DOHH2 (cell line): Measurements from ENCODE around the gene CPED1.

ENCODE experiments used
- H3F3A ChIP-seq: fragments of 200-600 bp; sonication (generic), shearing (Covaris generic); 2 replicates; pipeline ENCODE4 v1.6.0; 2016; ENCODE audit warnings: antibody characterized with exemption, mild to moderate bottlenecking; ENCODE audit not compliant: control insufficient read depth, insufficient read depth
- H3K27ac ChIP-seq: fragments of 200-600 bp; sonication (generic); 2 replicates; pipeline ENCODE4 v1.5.1; 2014; ENCODE audit warnings: low read depth, mild to moderate bottlenecking, low read length, moderate library complexity
- H3K27me3 ChIP-seq: fragments of 200-600 bp; sonication (generic); 2 replicates; pipeline ENCODE4 v1.6.1; 2014; ENCODE audit warnings: mild to moderate bottlenecking, low read length, mixed read lengths; ENCODE audit not compliant: control insufficient read depth
- H3K36me3 ChIP-seq: fragments of 200-600 bp; sonication (generic); 2 replicates; pipeline ENCODE4 v1.6.1; 2014; ENCODE audit warnings: mild to moderate bottlenecking, low read length, moderate library complexity, mixed read lengths; ENCODE audit not compliant: control insufficient read depth
- H3K4me1 ChIP-seq: fragments of 200-600 bp; sonication (generic); 2 replicates; pipeline ENCODE4 v1.6.1; 2014; ENCODE audit warnings: mild to moderate bottlenecking, low read length, mixed read lengths; ENCODE audit not compliant: control insufficient read depth
- H3K4me2 ChIP-seq: fragments of 200-600 bp; sonication (generic); 2 replicates; pipeline ENCODE4 v1.6.0; 2014; ENCODE audit warnings: mild to moderate bottlenecking, low read length, moderate library complexity
- H3K4me3 ChIP-seq: fragments of 200-600 bp; sonication (generic); 2 replicates; pipeline ENCODE4 v1.5.1; 2014; ENCODE audit warnings: mild to moderate bottlenecking, low read length, mixed read lengths
- H3K79me2 ChIP-seq: fragments of 200-600 bp; sonication (generic); 2 replicates; pipeline ENCODE4 v1.6.1; 2014; ENCODE audit warnings: mild to moderate bottlenecking, low read length, mixed read lengths; ENCODE audit not compliant: control insufficient read depth
- H3K9me2 ChIP-seq: fragments of 200-600 bp; sonication (generic); replicated peaks from 2 replicates; pipeline ENCODE4 v1.6.1; 2014; ENCODE audit warnings: mild to moderate bottlenecking, low read length, mixed read lengths; ENCODE audit not compliant: control insufficient read depth
- H3K9me3 ChIP-seq: fragments of 200-600 bp; sonication (generic); 2 replicates; pipeline ENCODE4 v1.6.1; 2014; ENCODE audit warnings: antibody characterized with exemption, low read length, mixed read lengths; ENCODE audit not compliant: control insufficient read depth, insufficient read depth
- H4K20me1 ChIP-seq: fragments of 200-600 bp; sonication (generic); 2 replicates; pipeline ENCODE4 v1.6.0; 2014; ENCODE audit warnings: low read depth, mild to moderate bottlenecking, antibody characterized with exemption, low read length, moderate library complexity; ENCODE audit not compliant: control insufficient read depth, insufficient read depth
- CTCF ChIP-seq: fragments of 200-600 bp; sonication (generic); IDR thresholded peaks from one replicate; pipeline ENCODE4 v1.5.1; 2014; ENCODE audit warnings: antibody characterized with exemption, mild to moderate bottlenecking, low read depth, low read length; ENCODE audit not compliant: poor library complexity, severe bottlenecking
- EZH2phosphoT487 ChIP-seq: fragments of 200-600 bp; sonication (generic); IDR thresholded peaks from 2 replicates; pipeline ENCODE4 v1.6.1; 2017; ENCODE audit warnings: borderline replicate concordance, mild to moderate bottlenecking, antibody characterized with exemption, low read length, moderate library complexity, mixed read lengths

The CPED1 gene

GRCh38 chr7:121140790-121141189 is 152.3 kb downstream of the CPED1 start:
- no peaks in the 10 kb centered on the region for H3K36me3 ChIP-seq
- no peaks in the 10 kb centered on the region for H4K20me1 ChIP-seq
- H3K4me2 ChIP-seq: no peak overlapping the region
- H3K9me3 ChIP-seq: no peaks in the 10 kb centered on the region
- H3F3A ChIP-seq: no peaks in the 10 kb centered on the region
- H3K4me3 ChIP-seq: no peak overlapping the region
- H3K27ac ChIP-seq: no peak overlapping the region
- TF ChIP-seq CTCF: no peak
- TF ChIP-seq EZH2phosphoT487: no peak
- no peaks in the 10 kb centered on the region for H3K27me3 ChIP-seq
- peaks cover 21% of the 10 kb centered on the region for H3K4me1 ChIP-seq
- H3K9me2 ChIP-seq: no peaks in the 10 kb centered on the region
- H3K79me2 ChIP-seq: no peaks in the 10 kb centered on the region

GRCh38 chr7:121151774-121152221 is 163.3 kb downstream of the CPED1 start:
- Histone ChIP-seq H3K4me2 (no peak overlapping the region), H3K4me3 (no peak overlapping the region), H4K20me1 (no peaks in the 10 kb centered on the region), H3K27me3 (no peaks in the 10 kb centered on the region), H3K36me3 (no peaks in the 10 kb centered on the region), H3K27ac (no peak overlapping the region), H3K9me3 (no peaks in the 10 kb centered on the region), H3K4me1 (peaks cover 13% of the 10 kb centered on the region), H3K79me2 (no peaks in the 10 kb centered on the region), H3F3A (no peaks in the 10 kb centered on the region), H3K9me2 (no peaks in the 10 kb centered on the region)
- TF ChIP-seq EZH2phosphoT487 (no peak), CTCF (no peak)

GRCh38 chr7:121153411-121153810 is 164.9 kb downstream of the CPED1 start:
- H3K4me2 ChIP-seq: no peak overlapping the region
- H3K79me2 ChIP-seq: no peaks in the 10 kb centered on the region
- peaks cover 13% of the 10 kb centered on the region for H3K4me1 ChIP-seq
- no peaks in the 10 kb centered on the region for H3K9me3 ChIP-seq
- no peaks in the 10 kb centered on the region for H3K9me2 ChIP-seq
- no peaks in the 10 kb centered on the region for H3K36me3 ChIP-seq
- H3K27me3 ChIP-seq: no peaks in the 10 kb centered on the region
- H3F3A ChIP-seq: no peaks in the 10 kb centered on the region
- no peak overlapping the region for H3K27ac ChIP-seq
- H3K4me3 ChIP-seq: no peak overlapping the region
- TF ChIP-seq EZH2phosphoT487 (no peak), CTCF (no peak)
- H4K20me1 ChIP-seq: no peaks in the 10 kb centered on the region

- Histone ChIP-seq H3K4me1 (peaks cover 11% of the 10 kb centered on the region), H3F3A (no peaks in the 10 kb centered on the region), H3K27ac (no peak overlapping the region), H3K4me3 (no peak overlapping the region), H3K4me2 (no peak overlapping the region), H4K20me1 (no peaks in the 10 kb centered on the region), H3K9me2 (no peaks in the 10 kb centered on the region), H3K27me3 (no peaks in the 10 kb centered on the region), H3K79me2 (no peaks in the 10 kb centered on the region), H3K9me3 (no peaks in the 10 kb centered on the region), H3K36me3 (no peaks in the 10 kb centered on the region)
- TF ChIP-seq EZH2phosphoT487 (no peak), CTCF (no peak)
Measured at GRCh38 chr7:121153995-121154394, 165.5 kb downstream of the CPED1 start.
